OCI-LY3 (cell line): ENCODE results near the gene DDX1.

Experiments
- CTCF ChIP-seq: fragments of 200-600, 300-600 bp; sonication (generic); IDR thresholded peaks from 2 replicates; pipeline ENCODE4 v1.5.1; 2014; ENCODE audit warnings: antibody characterized with exemption, low read length, low read depth
- EZH2phosphoT487 ChIP-seq: fragments of 200-600 bp; shearing (Covaris generic); IDR thresholded peaks from 2 replicates; pipeline ENCODE4 v1.6.1; 2018; ENCODE audit warnings: antibody characterized with exemption, mixed run types, low read depth

DNA sequence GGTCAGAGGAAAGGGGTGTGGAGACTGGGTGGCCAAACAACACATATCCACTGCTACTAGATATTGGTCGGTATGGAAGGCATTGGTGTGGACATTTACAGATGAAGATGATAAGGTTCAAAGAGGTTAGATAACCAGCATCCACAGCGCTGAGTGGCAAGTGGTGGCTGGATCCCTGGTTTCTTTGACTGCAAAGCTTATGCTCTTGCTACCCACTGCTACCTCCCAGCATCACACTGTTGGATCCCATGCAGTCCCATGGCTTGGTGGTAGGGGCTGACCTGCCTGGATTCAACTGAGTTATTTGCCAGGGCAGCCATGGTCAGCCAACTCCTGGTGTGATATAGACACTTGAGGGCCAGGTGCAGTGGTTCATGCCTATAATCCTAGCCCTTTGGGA lies 53.6 kb downstream of the DDX1 start:
- no peak for TF ChIP-seq CTCF
- no peak for TF ChIP-seq EZH2phosphoT487
